GM19099 (cell line): ENCODE results near the gene MAST2.

Source experiments
- POLR2A ChIP-seq: IDR thresholded peaks from 3 replicates; pipeline ENCODE4 v1.6.1; 2011; ENCODE audit warnings: low read depth; ENCODE audit not compliant: insufficient read length; ENCODE audit errors: extremely low read depth

Gene MAST2

DNA sequence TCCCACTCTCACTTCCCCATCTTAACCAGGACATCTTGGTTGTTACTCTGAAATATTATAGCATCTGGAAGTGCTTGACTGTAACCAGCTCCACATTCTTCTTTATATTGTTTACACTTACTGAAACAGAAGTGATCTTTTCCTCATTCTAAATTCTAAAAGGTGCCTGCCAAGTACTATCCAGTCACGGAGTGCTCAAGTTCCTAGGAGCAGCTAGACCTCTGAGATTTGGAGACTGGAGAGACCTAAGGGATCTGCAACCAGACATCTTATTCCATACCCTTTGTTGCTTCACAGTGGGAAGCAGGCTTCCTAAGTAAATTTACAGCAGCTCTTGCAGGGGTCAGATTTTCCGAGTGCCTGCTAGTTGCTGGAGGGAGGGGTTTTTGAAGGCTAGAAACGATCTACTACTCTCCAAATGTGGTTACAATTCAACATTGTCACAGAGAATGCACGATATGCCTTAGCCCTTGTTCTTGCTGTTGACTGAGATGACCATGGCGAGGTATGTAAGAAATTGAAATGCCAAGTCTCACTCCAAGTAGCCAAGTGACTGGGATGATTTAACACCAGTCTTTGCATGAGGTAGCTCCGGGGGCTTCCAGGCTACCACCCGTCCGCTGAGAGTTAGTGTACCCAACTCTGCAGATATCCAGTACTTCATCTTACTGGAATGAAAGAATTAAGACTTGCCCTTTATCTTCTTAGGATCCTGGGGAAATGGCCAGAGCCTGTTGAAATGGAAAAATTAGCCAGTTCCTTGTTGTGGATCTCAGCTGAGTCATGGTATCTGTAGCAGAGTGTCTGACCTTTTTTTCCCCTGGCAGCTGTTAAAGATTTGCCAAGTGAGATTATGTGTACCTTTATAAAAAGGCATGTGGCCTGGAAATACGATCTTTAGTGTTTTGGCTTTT lies 150.8 kb downstream of the MAST2 start:
- TF ChIP-seq POLR2A, result no peak

DNA sequence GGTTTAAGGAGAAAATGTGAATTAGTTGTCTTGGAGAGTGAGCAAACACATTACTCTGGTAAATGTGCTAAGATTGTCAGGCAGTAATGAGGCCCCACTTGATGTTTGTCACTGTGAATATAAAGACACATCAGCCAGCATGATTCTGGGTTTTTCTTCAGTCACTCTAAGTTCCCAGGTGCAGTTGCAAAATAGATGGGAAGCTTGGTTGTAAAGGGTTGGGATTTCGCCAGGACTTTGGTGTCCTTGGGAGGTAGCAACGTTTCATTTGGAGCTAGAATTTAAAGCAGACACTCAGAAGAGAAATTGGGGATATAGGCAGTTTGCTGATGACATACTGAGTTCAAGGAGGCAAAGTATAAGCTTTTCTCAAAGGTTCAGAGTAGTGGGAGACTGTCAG lies 154.3 kb downstream of the MAST2 start:
- no peak for TF ChIP-seq POLR2A

DNA sequence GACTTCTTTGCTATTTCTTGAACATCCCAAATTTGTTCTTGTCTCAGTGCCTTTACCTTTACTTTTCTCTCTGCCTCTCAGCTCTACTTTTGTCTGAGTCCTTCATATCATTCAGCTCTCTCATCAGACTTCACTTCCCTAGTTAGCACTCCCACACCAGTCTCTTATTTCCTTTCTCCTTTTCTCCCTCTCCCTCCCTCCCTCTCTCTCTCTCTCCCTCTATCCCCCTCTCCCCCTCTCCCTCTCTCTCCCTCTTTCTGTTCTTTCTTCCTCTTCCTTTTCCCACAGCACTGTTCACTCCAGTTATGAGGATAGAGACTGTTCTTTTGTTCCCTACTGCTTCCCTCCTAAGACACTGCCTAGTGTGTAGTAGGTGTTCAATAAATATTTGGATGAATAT lies 154.9 kb downstream of the MAST2 start:
- TF ChIP-seq POLR2A, result no peak

DNA sequence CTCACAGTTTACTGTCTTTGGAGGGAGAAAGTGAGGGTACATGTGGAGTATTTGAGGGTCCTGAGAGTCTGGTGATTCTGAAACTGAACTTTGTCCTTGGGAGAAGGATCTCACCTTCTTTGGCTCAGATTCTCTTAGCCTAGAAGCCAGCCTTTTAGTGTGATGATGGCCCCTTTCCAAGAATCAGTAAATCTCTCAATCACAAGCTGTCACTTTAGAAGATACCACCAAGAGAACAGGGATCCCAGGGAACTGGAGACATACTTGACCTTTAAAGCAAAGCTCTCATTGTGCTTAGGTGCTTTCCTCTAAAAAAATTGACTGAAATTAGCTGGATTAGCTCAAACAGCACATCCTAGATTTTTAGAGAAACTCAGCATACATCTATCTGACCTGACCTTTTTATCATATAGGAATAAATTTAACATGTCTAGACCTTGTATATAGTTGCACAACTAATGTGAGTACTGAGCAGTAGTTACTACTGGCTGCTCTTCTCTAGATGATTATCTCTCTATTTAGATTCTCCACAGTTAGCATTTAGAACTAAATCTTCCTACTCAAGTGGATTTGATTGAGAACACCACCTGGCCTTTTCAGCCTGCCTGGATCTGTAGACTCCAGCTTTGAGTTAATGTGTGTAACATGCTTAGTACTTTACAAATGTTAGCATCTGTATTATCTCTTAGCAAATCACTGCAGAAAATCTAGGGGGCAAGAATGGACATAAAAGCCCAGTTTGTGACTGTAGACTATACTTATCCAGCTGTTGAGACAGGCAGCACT lies 157.7 kb downstream of the MAST2 start:
- TF ChIP-seq POLR2A, result no peak

DNA sequence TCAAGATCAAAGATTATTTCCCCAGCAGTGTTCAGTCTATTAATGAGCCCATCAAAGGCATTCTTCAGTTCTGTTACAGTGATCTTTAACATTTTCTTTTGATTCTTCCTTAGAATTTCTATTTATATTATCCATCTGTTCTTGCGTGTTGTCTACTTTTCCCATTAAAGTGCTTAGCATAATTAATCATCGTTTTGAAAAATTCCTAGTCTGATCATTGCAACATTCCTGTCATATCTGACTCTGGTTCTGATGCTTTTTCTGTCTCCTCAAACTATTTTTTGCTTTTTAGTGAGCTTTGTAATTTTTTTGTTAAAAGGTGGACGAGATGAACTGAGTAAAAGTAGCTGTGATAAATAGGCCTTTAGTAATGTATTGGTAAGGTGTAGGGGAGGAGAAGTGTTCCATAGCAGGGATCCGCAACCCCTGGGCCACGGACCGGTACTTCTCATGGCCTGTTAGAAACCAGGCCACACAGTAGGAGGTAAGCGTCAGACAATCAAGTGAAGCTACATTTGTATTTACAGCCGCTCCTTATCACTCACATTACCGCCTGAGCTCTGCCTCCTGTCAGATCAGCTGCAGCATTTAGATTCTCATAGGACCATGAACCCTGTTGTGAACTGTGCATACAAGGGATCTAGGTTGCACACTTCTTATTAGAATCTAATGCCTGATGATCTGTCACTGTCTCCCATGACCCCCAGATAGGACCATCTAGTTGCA lies 165.7 kb downstream of the MAST2 start:
- no peak for TF ChIP-seq POLR2A

DNA sequence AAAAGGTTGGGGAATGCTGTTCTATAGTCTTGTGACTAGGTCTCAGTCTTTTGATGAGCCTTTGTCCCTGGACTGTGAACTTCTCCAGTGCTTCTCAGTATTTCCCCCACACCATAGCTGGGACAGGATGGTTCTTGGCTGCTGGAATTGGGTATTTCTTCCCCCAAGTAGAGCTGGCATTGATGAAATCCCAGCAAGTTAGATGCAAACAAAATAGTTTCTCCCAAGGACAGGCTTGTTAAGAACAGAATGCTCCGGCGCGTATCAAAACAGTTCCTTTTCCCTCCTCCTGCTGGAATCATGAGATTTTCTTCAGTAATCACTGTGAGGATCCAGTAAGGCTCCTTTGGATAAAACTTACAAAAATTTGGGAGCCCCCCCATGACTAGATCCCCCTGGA lies 166.5 kb downstream of the MAST2 start:
- TF ChIP-seq POLR2A, result no peak

DNA sequence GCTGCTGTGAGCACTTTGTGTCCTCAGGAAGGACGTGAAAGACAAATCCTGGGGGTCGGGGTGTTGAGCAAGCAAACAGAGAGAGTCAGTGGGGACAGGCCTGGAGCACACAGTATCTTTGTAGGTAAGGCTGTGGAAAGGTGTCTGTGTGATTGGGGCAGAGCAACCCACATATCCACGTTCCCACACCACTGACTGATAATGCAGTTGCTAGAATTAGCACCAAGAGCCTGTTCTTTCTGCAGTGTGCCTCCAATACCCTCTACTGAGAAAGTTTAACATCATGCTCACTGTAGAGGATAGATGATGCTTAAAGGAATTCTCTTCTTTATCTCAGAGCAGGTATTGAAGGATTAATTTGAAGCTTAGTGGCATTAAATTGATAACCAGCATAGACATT lies 167.9 kb downstream of the MAST2 start:
- TF ChIP-seq POLR2A, result no peak

DNA sequence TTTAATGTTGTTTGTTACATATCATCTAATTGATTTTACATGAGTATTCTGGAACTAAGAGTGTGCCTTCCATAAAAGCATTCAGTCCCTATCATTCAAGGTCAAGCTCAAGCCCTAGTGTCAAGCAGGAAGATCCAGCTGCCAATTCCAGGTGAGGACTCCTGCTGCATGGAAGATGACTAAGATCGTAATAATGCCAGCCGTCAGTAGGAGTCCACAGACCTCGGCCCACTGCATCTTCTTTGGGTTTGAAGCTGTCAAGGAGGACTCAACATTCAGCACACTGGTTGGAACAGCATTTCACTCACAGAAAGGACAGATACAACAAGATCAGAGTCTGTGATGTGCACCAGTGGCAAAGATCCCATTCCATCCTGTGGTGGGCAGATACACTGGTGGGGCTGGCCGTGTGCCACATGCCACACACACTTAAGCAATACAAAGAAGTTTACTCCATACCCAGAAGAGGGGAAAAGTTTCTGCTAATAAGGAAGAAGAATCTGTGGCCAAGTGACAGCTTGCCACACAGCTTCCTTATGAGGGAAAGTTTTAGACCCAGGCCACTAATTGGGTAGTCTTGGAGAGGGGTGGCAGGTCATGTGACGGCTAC lies 168.6 kb downstream of the MAST2 start:
- no peak for TF ChIP-seq POLR2A

DNA sequence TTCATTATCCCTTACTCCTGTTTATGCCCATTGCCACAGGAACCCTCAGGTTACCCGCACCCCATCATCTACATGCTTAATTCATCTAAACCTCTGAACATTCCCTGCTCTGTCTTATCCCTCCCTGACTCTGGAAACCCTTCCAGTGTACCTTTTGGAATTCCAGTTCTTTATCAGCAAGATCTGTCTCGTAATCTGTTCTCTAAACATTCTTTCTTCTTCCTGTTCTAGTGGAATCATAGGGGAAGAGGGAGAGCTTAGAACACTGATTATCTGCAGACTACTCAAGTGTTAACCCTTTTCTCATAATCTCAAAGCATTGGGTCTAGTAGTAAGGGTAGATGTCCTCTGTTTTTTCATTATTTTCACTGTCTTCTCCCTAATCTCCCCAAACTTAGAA lies 169.2 kb downstream of the MAST2 start:
- no peak for TF ChIP-seq POLR2A

DNA sequence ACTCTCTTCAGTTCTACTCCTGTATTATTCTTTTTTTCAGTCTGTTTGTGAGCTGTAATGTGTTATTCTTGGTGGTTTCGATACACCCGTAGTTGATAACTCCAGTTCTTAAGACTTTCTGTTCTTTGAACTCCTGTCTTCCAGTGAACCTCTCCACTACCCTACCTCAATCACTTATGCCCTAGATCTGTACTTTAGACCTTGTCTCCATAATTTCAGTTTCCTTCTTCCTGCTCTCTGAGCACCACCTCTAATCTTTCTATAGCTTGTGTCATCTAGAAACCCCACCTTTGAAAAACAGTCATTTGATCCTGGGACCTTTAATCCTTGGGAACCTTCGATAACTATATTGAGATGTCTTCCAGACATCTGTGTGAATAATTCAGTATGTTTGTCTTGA lies 169.7 kb downstream of the MAST2 start:
- TF ChIP-seq POLR2A, result no peak

DNA sequence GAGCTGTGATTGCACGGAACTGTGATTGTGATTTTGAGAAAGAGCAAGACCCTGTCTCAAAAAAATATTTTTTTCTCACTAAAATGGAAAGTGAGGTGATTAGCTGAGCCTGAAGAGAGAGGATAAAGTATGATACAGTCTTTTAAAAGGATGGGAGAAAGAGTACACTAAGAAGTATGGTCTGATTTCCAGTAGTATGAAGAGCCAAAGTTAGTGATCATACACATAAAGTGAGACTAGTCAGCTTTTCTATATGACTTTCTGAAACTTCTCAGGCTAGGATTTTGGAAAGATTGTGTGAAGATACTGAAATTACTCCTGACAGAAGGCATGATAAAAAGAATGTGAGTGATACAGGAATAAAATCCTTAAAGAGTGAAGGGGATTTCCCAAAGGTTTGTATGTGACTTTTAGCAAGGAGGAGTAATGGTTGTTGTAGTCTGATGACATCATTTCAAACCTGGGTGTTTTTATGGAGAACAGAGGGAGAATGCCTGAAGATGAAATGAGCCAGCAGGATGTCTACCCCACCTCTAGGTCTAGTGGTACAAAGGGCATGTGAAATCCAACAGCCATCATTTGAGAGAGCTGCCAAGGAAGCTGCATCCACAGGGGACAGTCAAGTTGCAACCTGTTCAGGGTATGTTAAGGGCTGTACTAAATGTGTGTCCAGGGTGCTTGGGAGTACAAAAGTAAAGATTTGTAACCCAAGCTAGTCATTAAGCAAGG lies 171.3 kb downstream of the MAST2 start:
- no peak for TF ChIP-seq POLR2A

DNA sequence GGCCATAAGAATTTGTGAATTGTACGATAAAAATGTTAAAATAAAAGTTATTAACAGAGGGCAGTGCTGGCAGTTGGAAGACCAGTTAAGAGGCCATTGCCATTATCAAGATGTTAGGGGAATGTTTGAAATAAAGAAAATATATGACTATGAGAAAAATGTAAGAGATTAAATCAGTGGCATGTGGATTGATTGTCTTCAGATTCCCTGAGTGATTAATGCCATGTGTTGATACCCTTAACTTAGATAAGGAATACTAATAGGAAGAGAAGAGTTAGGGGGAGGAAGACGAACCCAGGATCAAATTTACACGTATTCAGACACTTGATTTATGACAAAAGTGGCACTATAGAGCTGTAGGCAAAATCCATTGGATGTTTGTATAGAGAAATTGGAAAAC lies 173.2 kb downstream of the MAST2 start:
- TF ChIP-seq POLR2A, result no peak

DNA sequence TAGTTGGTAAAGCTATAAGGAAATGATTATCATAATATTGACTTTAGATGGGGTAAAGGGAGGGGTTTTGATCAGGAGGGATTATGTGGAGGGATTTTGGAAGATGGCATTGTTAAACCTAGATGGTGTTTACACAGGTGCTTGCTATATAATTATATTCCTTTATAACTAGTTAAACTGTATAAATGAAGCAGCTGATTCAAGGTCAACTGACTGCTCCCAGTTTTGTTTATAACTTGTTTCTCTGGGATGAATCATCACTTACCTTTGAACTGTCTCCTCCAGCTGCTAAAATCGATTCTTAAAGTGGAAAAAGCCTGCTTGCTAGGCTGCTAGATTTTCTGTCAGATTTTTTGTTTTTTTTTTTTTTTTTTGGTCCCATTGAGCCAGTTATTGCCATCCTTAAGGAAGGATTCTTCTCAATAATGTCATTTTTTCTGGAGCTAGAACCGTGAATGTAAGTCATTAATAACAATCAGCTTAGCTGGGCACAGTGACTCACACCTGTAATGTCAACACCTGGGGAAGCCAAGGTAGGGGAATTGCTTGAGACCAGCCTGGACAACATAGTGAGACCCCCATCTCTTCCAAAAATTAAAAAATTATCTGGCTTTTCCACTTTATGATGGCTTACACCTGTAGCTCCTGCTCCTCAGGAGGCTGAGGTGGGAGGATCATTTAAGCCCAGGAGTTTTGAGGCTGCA lies 175.8 kb downstream of the MAST2 start:
- no peak for TF ChIP-seq POLR2A

DNA sequence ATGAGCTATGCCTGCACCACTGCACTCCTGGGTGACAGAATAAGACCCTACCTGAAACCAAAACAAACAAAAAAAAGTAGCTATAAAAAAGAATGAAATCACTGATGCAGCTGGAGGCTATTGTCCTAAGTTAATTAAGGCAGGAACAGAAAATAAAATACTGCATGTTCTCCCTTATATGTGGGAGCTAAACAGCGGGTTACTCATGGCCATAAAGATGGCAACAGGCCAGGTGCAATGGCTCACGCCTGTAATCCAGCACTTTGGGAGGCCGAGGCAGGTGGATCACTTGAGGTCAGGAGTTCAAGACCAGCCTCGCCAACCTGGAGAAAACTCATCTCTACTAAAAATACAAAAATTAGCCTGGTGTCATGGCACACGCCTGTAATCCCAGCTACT lies 176.4 kb downstream of the MAST2 start:
- TF ChIP-seq POLR2A, result no peak
